Neuron (in vitro differentiated cells): Measurements from ENCODE around the gene SLC22A5.
"Not testable (repeated sequence)": the region's sequence is repeated elsewhere in the genome, so short reads cannot be mapped to it uniquely, and the experiment has no call there.

ENCODE experiments used
- H2AFZ ChIP-seq: one replicate; pipeline ENCODE4 v1.6.1; 2013; ENCODE audit warnings: low read depth, mild to moderate bottlenecking, inconsistent platforms, low read length, moderate library complexity
- H3K27me3 ChIP-seq: one replicate; pipeline ENCODE4 v1.6.1; 2013; ENCODE audit warnings: low read length; ENCODE audit not compliant: insufficient read depth
- H3K36me3 ChIP-seq: one replicate; pipeline ENCODE4 v1.6.1; 2013; ENCODE audit warnings: low read length; ENCODE audit not compliant: insufficient read depth
- H3K4me1 ChIP-seq: one replicate; pipeline ENCODE4 v1.6.1; 2013; ENCODE audit warnings: low read length; ENCODE audit not compliant: insufficient read depth
- H3K4me3 ChIP-seq: 2 replicates; pipeline ENCODE4 v1.5.1; 2013; ENCODE audit warnings: mild to moderate bottlenecking, low read length, moderate library complexity
- H3K9me3 ChIP-seq: one replicate; pipeline ENCODE4 v1.6.1; 2013; ENCODE audit warnings: low read length

The SLC22A5 gene

GRCh38 chr5:132434416-132435286 is 65.1 kb downstream of the SLC22A5 start:
- H3K9me3 ChIP-seq, result no peaks in the 10 kb centered on the region
- H3K4me3 ChIP-seq, result no peak overlapping the region
- H3K27me3 ChIP-seq, result no peaks in the 10 kb centered on the region
- no peaks in the 10 kb centered on the region for H3K36me3 ChIP-seq
- no peaks in the 10 kb centered on the region for H3K4me1 ChIP-seq
- H2AFZ ChIP-seq, result no peak overlapping the region

DNA sequence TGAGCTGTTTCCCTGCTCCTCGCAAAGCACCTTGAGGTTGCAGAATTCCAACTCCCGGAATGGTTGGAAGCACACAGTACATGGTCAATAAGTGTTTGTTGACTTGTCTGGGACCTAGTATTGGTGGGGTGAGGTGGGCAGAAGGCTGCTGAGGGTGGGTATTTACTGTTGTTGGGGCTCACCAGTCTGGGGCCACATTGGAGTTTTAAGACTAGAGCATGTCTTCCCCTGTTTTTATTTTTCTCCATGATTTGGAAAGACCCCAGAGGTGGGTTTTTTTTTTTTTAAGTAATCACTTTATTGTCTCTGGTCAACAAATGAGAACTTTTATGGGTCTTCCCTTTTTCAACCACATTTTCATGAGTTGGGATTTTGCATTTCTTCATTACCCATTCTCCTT is 65.9 kb downstream of the SLC22A5 start:
- Histone ChIP-seq H2AFZ (no peak overlapping the region), H3K9me3 (no peaks in the 10 kb centered on the region), H3K27me3 (no peaks in the 10 kb centered on the region), H3K4me3 (no peak overlapping the region), H3K4me1 (no peaks in the 10 kb centered on the region), H3K36me3 (no peaks in the 10 kb centered on the region)

DNA sequence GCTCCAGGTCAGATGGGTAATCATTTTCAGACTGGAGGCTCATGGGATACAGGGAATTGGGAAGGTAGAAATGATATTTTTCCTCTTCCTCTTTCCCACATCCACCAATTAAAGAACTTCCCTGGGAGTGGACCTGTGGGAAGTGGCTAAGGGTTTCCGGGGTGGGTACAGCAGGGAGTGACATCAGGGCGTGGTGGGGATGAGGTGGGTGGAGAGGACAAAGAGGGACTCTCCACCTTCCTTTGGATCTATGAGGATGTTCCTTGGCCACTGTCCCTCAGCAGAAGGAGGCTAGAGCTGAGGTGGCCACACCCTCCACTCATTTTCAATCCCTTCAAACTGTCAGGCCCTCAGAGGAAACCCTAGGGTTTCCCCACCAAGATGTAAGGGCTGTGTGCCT is 66.4 kb downstream of the SLC22A5 start:
- Histone ChIP-seq H3K36me3 (no peaks in the 10 kb centered on the region), H3K4me3 (no peak overlapping the region), H2AFZ (no peak overlapping the region), H3K27me3 (no peaks in the 10 kb centered on the region), H3K4me1 (no peaks in the 10 kb centered on the region), H3K9me3 (no peaks in the 10 kb centered on the region)

DNA sequence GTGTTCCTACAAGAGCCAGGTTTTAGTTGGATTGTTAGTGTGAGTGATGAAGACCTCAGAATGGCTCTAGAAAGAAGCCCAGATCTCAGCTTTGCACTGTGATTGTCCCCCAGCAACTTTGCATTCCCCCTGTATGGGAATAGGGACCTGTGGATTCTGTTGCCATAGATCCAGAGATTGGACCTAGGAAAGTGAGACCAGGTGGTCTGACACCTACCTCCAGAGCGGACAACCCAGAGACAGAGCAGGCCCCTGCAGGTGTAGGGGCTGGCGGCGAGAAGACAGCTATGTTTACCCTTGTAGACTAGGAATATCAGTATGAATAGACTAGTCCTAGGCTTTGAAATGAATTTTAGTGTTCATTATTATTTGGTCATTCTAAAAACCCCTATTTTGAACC is 67.4 kb downstream of the SLC22A5 start:
- Histone ChIP-seq H2AFZ (no peak overlapping the region), H3K36me3 (no peaks in the 10 kb centered on the region), H3K9me3 (no peaks in the 10 kb centered on the region), H3K4me3 (no peak overlapping the region), H3K4me1 (no peaks in the 10 kb centered on the region), H3K27me3 (no peaks in the 10 kb centered on the region)

GRCh38 chr5:132437604-132438266 is 68.2 kb downstream of the SLC22A5 start:
- no peaks in the 10 kb centered on the region for H3K4me1 ChIP-seq
- H2AFZ ChIP-seq, result no peak overlapping the region
- H3K27me3 ChIP-seq, result no peaks in the 10 kb centered on the region
- no peaks in the 10 kb centered on the region for H3K9me3 ChIP-seq
- H3K4me3 ChIP-seq, result no peak overlapping the region
- H3K36me3 ChIP-seq, result no peaks in the 10 kb centered on the region

- not testable (repeated sequence) for H3K4me3 ChIP-seq, H3K27me3 ChIP-seq, H3K9me3 ChIP-seq, H3K4me1 ChIP-seq, H2AFZ ChIP-seq, H3K36me3 ChIP-seq
Observed at GRCh38 chr5:132438267-132438645, 68.7 kb downstream of the SLC22A5 start.

DNA sequence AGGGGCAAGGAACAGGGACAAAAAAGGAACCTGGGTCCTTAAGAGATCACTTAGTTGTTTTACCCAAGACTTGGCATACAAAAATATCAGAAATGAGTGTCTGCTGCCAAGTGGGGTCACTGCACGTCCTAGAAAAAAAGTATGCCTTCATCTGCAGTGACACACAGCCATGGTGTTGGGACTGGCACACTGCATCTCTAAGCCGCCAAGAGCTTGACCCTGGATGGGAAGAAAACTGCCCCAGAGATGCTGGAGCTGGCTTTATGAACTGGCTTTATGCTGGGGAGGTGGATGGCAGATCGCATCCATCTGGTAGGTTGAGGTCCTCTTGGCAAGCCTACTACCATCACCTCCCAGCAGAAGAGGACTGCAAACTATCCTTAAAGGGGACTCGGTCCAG is 69.4 kb downstream of the SLC22A5 start:
- no peak overlapping the region for H2AFZ ChIP-seq
- no peaks in the 10 kb centered on the region for H3K9me3 ChIP-seq
- H3K4me3 ChIP-seq, result no peak overlapping the region
- H3K36me3 ChIP-seq, result no peaks in the 10 kb centered on the region
- no peaks in the 10 kb centered on the region for H3K27me3 ChIP-seq
- no peaks in the 10 kb centered on the region for H3K4me1 ChIP-seq

DNA sequence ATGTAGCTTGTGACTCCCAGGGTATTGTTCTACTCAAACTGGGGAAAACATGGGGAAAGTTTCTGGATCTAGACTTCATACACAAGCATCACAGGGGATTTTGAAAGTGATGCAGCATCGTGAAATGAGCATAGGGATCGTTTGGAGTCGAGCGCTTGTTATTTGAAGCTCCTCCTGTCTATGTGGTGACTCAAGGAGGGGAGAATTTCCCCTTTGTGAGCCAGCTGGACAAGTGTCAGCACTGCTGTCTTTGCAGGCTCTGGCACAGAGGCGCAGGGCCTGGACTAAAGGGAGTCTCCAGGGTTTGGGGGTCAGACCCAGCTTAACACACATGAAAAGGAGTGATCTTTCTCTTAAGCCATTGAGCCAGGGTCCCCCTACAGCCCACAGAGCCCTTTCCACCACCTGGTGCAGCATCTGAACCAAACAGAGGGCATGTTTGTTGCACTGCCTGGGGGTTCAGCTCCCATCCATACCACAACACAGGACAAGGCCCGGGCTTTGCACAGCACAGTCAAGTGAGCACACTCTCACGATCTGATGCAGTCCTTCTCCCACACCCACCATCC is 70.1 kb downstream of the SLC22A5 start:
- no peaks in the 10 kb centered on the region for H3K4me1 ChIP-seq
- H2AFZ ChIP-seq, result no peak overlapping the region
- no peaks in the 10 kb centered on the region for H3K27me3 ChIP-seq
- no peak overlapping the region for H3K4me3 ChIP-seq
- no peaks in the 10 kb centered on the region for H3K9me3 ChIP-seq
- no peaks in the 10 kb centered on the region for H3K36me3 ChIP-seq

DNA sequence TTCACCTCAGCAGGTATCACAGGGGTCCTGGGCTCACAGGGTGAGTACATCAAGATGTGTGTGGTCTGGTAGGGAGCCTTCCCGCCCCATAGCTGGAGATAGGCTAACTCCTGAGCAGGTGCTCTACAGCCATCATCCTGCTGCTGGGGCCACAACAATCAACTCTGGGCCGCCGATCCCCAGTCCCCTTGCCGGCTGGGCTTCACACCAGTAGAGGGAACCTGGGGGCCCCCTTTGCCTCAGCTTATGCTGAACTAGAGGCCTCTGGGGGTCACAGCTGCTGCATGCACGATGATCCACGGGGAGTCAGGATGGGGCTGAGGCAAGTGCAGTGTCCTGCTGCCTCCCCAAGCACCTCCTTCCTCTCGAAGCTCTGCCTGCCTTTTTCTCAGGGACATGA is 74.6 kb downstream of the SLC22A5 start:
- no peaks in the 10 kb centered on the region for H3K27me3 ChIP-seq
- no peak overlapping the region for H2AFZ ChIP-seq
- H3K9me3 ChIP-seq, result no peaks in the 10 kb centered on the region
- no peak overlapping the region for H3K4me3 ChIP-seq
- H3K4me1 ChIP-seq, result no peaks in the 10 kb centered on the region
- no peaks in the 10 kb centered on the region for H3K36me3 ChIP-seq
